Glomerular visceral epithelial cell (primary cell): Measurements from ENCODE around the gene EXOC3L4.

Source experiments
- DNase-seq: peaks from one replicate; pipeline ENCODE4 v3.0.0-alpha.2; 2016; ENCODE audit errors: extremely low spot score

EXOC3L4 gene

DNA sequence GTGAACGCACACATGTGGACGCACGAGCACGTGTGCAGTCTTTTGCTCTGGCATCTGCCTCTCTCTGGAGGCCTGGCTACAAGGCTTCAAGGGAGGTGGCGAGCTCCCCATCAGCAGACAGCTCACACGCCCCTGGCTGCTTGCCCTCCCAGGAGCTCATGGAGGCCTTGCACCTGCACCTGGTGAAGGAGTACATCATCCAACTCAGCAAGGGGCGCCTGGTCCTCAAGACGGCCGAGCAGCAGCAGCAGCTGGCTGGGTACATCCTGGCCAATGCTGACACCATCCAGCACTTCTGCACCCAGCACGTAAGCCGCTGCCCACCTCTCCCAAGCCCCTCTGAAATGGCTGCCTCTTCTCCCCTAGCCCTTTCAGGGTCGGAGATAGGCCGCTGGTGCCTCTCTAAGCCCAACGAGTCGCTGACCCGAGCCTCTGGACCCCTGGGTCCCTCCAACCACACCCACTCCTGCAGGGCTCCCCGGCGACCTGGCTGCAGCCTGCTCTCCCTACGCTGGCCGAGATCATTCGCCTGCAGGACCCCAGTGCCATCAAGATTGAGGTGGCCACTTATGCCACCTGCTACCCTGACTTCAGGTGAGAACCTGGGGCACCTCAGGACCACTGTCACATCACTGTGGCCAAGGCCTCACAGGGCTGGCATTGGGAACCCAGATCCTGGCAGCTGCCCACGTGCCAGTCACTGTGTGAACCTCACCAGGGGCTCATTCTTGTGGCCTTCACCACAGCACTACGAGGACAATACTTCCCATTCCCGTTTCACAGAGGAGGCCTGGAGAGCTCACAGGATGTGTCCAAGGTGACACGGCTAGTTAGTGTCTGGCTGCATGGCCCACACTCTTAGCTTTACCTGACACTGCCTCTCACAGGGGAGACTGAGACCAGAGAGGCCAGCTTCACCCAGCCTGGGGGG lies 39.0 kb downstream of the EXOC3L4 start:
- DNase-seq: no peak

DNA sequence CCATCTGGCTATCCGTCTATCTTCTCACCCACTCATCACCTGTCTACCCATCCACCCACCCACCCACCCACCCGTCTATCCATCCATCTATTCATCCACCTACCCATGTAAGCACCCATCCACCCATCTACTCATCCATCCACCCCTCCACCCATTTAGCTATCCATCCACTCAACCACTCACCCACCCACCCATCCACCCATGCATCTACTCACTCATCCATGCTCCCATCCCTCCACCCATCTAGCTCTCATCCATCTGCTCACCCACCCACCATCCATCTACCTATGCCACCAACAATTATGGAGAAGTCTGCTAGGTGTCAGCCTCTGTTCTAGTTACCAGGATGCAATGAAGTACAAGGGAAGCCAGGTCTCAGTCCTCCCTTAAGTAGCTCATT lies 39.9 kb downstream of the EXOC3L4 start:
- no peak for DNase-seq

DNA sequence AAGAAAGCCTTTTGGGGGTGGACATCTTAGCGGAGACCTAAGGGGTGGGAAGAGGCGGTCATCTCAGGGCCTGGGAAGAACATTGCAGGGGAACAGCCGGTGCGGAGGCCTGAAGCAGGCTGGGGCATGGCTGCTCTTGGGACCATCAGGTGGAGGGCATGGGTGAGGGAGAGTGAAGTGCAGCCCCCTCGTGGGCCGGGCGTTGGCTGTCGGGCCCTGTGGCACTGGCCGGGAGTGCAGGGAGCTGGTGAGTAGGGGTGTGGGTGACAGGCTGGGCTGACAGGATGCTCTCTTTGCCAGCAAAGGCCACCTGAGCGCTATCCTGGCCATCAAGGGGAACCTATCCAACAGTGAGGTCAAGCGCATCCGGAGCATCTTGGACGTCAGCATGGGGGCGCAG lies 40.4 kb downstream of the EXOC3L4 start:
- DNase-seq: no peak

DNA sequence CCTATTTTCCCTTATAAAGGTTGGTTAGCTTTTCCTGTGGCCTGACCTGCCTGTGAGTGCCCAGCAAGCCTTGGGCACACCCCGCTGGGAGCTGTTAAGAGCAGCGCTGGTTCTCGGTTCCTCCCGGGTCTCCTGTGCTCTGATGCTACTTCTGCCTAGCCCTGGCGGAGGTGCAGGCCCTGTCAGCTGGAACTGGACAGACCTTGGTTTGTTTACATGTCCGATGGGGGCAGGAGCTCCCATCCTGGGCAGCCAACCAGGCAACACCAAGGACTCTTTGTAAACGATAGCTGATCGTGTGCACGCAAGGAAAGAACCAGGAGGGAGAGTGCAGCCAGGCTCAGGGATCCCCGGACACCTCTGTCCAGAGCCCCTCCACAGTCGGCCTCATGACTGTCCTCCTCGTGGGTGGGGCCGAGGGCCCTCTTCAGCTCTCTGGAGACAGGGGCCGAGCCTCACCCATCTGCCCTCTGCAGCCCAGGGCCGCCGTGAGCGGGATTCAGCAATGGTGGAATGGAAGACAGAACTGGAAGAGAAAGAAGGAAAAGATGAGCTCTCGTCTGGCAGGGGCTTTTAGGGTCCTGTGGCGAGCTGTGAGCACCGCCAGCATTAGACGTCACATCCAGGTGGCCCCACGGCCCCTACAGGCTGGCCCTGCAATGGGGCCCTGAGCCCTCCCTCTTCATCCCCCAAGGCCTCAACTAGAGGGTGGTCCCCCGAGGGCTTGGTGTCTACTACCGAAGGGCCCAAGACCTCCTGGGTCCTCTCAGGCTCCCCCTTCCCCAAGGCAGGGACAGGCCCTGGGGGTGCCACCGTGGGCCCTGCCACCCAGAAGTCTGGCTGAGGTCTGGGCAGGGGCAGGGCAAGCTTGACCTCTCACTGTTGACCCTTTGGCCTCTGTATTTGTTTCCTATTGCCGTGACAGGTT lies 41.1 kb downstream of the EXOC3L4 start:
- DNase-seq: no peak

DNA sequence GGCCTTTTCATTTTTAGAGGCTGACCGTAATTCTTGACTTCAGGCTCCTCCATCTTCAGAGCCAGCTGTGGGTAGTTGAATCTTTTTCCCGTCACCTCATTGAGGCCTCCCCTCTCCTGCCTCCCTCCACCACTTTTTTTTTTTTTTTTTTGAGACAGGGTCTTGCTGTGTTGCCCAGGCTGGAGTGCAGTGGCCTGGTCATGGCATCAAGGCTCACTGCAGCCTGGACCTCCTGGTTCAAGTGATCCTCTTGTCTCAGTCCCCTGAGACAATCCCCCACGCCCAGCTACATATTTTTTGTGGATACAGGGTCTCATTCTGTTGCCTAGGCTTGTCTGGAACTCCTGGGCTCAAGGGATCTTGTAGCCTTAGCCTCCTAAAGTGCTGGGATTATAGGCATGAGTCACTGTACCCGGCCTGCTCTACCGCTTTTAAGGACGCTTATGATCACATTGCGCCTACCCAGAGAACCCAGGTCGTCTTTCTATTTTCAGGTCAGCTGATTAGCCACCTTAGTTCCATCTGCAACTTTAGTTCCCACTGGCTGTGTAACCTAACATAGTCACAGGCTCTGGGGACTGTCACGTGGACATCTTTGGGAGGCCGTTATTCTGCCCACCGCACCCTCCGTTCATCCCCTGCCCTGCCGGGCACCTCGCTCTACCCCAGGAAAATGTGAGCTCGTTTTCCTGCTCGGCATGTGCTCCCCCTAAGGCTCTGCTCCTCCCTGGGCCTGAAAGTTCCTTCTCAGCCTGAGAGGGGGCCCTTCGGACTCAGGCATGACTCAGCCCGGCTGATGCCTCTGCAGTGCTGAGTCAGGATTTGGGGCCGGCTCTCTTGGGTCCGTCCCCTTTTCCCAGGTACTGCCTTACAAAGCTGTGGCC lies 42.1 kb downstream of the EXOC3L4 start:
- DNase-seq: peak; percentile 74

DNA sequence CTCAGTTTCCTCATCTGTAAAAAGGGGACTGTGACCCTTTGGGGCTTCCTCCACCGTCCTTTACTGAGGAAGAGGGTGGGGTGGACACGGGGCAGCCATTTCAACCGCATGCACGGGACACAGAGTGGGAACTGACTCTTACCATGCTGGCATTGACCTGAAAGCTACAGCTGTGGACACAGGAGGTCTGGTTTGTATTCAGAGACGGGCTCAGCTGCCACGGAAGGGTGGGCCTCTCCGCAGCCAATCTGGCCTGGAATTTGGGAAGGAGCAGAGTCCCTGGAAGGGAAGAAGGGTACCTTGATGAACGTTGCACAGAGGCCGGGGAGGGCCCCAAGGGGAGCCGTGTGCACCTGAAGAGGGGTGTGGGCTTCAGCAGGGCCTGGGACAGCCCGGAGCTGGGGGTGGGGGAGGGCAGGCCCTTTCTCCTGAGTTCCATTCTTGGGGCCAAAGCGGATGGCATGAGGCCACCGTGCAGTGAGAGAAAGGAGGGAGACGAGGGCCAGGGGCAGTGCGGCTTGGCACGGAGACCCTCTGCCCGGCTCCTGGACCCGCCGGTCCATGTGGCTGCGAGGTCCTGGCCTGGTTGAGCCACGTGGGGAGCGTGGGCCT lies 43.3 kb downstream of the EXOC3L4 start:
- DNase-seq: no peak

DNA sequence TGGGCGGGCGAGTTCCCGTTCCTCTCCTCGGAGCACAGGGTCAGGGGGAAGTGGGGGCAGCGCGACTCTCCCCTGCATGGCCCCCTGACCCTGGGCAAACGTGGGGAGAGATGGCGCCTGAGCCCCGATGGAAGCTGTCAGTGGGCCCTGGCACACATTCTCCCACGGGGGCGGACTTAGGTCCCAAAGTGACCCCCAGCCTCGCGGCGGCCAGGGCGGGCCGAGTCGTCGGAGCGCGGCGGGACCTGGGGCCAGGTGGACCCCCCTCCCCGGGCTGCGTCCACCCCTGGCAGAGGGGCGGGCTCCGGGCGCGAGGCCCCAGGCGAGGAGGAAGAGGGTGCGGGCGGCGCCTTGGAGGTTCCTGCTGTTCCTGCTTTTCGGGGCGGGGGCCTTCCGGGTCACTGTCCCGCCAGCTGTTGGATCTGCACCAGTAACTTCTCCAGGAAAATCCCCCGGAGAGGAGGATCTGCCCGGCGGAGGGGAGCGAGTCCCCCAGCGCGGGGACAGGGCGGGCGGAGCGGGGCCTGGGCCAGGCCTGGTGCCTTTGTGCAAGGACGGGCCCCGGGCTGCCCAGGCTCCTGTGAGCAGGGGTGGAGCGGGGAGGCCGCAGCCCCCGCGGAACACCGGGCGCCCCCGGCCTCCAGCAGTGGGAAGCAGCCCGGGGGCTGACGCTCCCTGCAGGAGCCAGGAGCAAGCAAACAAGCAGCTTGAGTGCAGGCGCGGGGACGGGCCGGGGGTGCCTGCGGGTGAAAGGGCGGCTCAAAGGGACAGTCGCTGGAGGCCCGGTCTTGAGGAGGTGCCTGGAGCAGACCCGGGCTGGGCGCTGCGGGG lies 44.0 kb downstream of the EXOC3L4 start:
- no peak for DNase-seq

DNA sequence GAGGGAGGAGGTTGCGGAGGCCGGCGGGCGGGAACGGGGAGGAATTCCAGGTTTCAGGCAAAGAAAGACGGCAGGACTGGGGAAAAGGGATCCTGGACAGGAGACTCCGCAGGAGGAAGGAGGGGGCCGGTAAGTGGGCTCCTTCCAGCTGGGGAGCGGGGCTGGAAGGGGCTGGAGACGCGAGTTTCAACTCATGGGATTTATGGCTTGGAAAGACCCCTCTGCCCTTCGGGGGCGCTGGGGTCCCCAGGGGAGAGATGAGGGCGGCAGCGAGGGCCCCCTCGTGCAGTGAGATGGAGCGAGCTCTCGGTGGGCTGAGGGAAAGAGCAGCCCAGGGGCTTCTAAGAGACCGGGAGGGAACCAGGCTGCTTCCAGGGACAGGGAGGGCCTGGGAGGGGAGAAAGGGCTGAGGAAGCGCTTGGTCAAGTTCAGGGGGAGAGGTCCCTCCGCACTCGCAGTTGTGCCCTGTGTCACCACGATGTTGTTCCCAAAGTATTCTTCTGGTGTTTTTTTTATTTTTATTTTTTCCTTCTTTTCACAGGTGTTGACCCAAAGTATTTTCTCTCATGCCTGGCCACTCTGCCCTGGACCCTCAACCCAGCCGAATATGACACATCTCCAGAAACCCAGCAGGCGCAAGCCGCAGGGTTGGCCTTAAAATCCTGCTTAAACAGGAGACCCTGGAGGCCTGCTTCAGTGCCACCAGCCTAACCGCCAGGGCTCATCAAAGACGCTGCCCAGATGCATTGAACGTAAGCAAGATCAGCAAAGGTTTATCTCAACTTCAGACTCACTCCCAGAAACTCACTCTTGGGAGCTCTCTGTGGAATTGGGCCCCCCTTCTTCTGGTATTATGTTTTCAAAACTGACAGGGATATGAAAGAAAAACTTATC lies 44.9 kb downstream of the EXOC3L4 start:
- no peak for DNase-seq

DNA sequence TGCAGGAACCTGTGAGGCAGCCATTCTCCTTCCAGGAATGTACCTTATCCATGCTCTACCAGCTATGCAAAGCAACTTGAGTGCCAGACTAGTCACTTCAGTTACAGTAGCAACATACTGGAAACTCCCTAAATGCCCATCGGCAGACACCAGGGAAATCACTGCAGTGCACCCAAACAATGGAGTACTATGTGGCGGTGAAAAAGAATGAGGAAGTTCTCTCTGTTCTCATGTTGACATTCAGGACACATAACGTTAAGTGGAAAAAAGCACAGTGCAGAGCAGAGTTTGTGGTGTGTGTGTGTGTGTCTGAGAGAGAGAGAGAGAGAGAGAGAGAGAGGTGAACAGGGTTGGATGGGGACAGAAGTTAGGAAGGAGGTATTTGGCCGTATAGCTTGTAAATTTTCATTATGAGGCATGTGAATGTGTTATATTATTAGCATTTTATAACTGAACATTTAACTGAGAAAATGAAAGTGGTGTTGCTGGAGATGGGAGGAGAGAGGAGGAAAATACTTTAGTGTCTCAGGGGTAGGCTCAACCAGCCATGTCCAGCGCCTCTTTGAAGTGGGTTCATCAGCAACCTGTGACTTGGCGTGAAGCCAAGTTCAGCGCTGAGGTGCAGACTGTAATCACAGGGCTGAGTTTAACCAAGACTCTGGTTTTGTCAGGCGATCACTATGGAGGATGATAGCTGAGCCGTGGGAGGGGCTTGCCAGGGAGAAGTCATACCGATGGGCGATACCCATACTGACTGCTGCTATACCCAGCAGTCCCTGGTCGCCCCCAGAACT lies 46.0 kb downstream of the EXOC3L4 start:
- peak; percentile 94 for DNase-seq

DNA sequence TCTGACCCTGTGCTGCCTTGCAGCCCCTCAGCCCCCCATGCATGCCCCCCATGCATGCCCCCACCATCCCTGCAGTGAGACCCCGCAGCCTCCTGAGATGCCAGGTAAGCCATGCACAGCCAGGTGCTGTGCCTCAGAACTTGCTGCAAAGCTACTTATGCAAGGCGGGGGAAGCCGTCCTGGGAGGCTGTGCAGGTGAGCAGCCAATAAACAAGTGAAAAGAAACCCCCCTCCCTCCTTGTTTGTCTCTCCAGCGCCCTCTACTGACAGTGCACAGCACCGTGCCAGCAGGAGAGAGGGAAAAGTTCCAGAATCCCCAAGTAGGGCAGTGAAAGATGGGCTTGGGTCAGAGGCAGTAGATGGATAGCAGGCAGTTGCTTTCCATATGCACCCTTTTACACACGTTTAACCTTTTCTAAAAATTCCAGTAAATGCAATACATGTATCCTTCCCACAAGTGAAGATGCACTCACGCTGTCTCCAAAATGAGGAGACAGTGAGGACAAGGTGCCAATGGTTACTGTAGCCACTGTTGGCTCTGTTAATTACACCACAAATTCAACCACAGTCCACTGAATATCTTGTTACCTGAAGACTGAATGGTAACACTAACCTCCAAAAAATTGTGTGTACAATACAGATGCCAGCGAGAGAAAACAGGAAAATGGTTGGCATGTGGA lies 46.7 kb downstream of the EXOC3L4 start:
- DNase-seq: peak; percentile 58

DNA sequence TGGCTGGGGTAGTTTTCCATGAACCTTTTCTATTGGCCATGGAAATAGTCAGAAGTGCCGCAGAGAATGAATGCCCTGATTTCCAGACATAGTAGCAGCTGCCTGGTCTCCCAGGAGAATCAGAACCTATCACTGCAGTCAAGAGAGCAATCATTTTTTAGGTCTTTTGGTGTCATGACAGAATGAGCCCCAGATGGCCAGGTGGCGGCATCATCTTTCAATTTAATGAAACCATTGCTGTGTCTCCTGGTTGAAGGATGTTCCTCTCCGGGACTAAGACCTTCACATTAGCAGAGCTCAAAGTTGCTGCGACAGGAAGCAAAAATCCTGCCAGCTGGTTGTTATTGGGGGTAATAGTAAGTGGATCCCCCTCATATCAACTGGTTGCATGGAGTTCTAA lies 47.5 kb downstream of the EXOC3L4 start:
- no peak for DNase-seq

DNA sequence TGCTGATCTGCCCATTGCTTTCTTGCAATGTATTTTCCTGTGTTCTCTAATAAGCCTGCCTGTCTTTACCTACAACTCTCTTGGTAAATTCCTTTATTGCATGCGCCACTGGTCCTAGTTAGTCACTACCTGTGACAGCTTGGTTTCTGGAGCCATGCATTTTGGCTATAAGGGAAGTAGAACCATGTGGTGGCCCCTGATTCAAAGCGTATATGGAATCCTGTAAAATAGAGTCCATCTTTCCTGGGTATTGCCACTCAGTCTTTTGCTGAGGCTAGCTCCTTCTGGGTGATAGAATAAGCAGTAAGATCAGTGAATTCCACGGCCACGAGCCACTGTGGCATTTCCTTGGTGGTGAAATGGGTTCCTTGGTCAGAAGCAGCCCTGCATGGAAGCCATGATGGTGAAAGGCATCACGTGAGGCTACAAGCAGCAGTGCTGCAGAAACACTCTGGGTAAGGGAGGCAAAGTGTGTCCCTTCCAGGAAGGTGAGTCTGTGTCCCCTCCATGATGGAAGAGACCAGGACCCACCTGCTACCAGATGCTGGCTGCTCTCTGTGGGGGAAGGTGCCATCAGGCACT lies 48.3 kb downstream of the EXOC3L4 start:
- no peak for DNase-seq

DNA sequence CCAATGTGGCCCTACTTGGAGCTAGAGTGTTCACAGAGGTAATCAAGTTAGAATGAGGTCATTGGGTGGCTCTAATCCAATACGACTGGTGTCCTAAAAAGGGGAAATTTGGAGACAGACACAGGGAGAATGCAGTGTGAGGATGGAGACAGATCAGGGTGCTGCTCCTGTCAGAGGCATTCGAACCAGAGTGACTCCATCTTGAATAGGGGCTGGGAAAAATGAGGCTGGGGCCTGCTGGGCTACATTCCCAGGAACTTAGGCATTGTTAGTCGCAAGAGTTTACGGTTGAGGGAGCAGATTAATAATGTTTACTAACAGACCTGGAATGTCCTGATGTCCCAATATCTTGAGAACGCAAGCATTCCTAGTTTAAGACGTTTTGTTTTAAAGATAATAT lies 49.0 kb downstream of the EXOC3L4 start:
- DNase-seq: no peak

DNA sequence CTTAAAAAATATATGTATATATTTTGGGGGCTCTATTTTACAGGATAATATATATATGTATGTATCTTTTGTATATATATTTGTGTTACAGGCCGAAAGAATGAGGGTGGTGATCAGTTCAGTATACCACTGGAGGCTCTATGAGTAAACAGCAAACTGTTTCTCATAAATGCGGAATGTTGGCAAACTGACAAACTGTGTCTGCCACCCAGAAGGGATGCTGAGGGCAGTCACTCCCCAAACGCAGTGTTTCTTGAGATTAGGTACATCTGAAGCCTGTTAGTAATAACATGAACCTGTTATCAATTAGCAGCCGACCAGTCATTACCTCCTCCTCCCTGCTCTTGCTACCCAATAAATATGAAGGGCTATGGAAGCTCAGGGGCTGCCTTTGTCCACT lies 49.6 kb downstream of the EXOC3L4 start:
- DNase-seq: no peak

DNA sequence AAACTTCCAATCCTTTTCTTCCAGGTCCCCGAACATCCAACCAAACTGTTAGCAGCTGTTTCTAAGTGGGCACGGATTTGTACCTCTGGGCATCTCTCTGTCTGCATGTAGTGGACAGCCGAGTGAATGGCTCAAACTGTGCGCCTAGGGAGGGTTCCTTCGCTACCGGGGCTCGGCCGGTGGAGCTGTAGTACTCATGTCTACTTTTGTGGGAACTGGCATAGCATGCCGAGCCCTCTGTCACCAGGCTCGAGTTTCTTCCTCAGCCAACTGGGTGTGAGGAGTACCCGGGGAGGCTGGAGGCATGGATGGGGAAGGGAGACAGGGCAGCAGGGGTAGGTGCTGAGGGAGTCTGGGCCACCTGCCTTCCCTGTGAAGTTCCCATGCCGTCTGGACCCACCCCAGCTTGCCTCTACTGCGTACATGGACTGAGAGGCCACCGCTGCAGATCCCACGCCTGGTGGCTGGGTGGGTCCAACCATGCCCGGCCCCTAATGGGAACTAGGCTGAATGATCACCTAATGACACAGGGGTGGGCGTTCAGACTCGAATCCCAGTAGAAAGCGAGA lies 51.7 kb downstream of the EXOC3L4 start:
- no peak for DNase-seq

DNA sequence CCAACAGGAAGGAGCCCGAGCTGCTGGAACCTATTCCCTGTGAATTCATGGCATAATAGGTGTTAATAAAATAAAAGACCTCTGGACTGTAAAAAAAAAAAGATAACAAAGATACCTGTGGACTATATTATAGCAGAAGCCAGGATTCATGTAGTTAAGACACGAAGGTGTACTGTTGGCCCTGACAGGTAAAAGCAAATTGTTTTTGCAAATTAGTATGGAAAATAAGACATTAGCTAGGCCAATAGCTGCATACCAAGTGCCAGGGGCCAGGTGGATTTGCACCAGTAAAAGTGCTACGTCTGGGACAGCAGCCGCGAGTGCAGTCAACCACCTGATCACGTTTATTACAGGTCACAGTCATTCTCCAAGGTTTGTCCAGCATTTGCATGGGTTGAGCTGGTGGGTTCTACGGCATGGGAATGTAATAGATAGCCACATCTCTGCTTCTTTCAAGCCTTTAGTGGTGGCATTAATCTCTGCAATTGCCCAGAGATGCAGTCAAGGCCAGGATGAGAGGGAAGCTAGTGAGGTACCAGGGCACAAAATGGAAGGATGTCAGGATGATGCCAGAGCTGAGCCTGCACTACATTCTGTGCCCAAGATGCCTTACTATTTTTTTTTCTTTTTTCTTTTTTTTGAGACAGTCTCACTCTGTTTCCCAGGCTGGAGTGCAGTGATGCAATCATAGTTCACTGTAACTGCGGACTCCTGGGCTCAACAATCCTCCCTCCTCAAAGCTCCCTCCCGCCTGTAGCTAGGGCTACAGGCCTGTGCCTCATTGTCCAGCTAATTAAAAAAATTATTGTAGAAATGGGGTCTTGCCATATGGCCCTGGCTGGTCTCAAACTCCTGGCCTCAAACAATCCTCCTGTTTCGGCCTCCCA lies 55.1 kb downstream of the EXOC3L4 start:
- DNase-seq: no peak
